Liver (tissue), 9 donors: ENCODE measurements around the gene CEND1. TPM values are rescaled to one million over a fixed set of nuclear protein-coding genes. Genes with fewer than 3 reads are reported as not detected.

Experiments used
- DNase-seq: peaks from one replicate; pipeline ENCODE4 v3.0.0-alpha.2; 2017; ENCODE audit warnings: low spot score
- H3K27ac ChIP-seq, 2 donors: one replicate each; pipeline ENCODE4 v1.7.0; 2013; ENCODE audit warnings: inconsistent platforms in 2 of 2, low read length in 2 of 2, control low read depth in 1 of 2, low read depth in 1 of 2, mild to moderate bottlenecking in 1 of 2
- H3K27me3 ChIP-seq, 4 donors: one replicate each; pipeline versions ENCODE4 v1.6.1 to v1.7.0; 2013; ENCODE audit warnings: low read length in 3 of 4, inconsistent platforms in 1 of 4, mild to moderate bottlenecking in 1 of 4, moderate library complexity in 1 of 4; ENCODE audit not compliant: control insufficient read depth in 4 of 4, insufficient read depth in 4 of 4
- H3K36me3 ChIP-seq, 4 donors: one replicate each; pipeline versions ENCODE4 v1.6.1 to v1.7.0; 2013; ENCODE audit warnings: low read length in 3 of 4, mild to moderate bottlenecking in 3 of 4, low read depth in 1 of 4, moderate library complexity in 1 of 4; ENCODE audit not compliant: control insufficient read depth in 4 of 4, insufficient read depth in 3 of 4
- H3K4me1 ChIP-seq, 4 donors: one replicate each; pipeline versions ENCODE4 v1.6.1 to v1.7.0; 2013; ENCODE audit warnings: low read length in 3 of 4, mild to moderate bottlenecking in 3 of 4, moderate library complexity in 1 of 4; ENCODE audit not compliant: control insufficient read depth in 4 of 4, insufficient read depth in 4 of 4
- H3K4me3 ChIP-seq, 3 donors: one replicate each; pipeline versions ENCODE4 v1.6.1 to v1.7.0; 2013; ENCODE audit warnings: low read length in 3 of 3, control low read depth in 1 of 3, low read depth in 1 of 3, mild to moderate bottlenecking in 1 of 3
- H3K9ac ChIP-seq, 2 donors: one replicate each; pipeline ENCODE4 v1.7.0; 2013; ENCODE audit warnings: low read length in 2 of 2, mild to moderate bottlenecking in 2 of 2, moderate library complexity in 2 of 2, control low read depth in 1 of 2, low read depth in 1 of 2
- H3K9me3 ChIP-seq, 4 donors: one replicate each; pipeline versions ENCODE4 v1.6.1 to v1.7.0; 2013; ENCODE audit warnings: low read length in 3 of 4; ENCODE audit not compliant: control insufficient read depth in 4 of 4
- ATF3 ChIP-seq: IDR thresholded peaks from 2 replicates; pipeline ENCODE4 v1.6.1; 2016; ENCODE audit warnings: antibody characterized with exemption
- CTCF ChIP-seq: fragments of 150-350 bp; IDR thresholded peaks from 2 replicates; pipeline ENCODE4 v1.5.1; 2017; ENCODE audit warnings: improper control_type of control experiment, low read depth, low read length; ENCODE audit not compliant: missing input control
- EGR1 ChIP-seq, 2 donors: IDR thresholded peaks; 2 replicates each; pipeline ENCODE4 v1.6.1; 2016 to 2018; ENCODE audit warnings: antibody characterized with exemption in 2 of 2, low read depth in 2 of 2
- FOXA1 ChIP-seq: IDR thresholded peaks from 2 replicates; pipeline ENCODE4 v1.6.1; 2016; ENCODE audit warnings: antibody characterized with exemption
- FOXA2 ChIP-seq: IDR thresholded peaks from 2 replicates; pipeline ENCODE4 v1.6.1; 2016; ENCODE audit warnings: antibody characterized with exemption
- GABPA ChIP-seq, 2 donors: IDR thresholded peaks in 1 of 2; conservative IDR thresholded peaks in 1 of 2; 2 replicates each; pipeline ENCODE4 v1.6.1; 2016; ENCODE audit warnings: antibody characterized with exemption in 2 of 2, mild to moderate bottlenecking in 1 of 2, moderate library complexity in 1 of 2
- HNF4A ChIP-seq, 2 donors: conservative IDR thresholded peaks; 2 replicates each; pipeline ENCODE4 v1.6.1; 2016; ENCODE audit warnings: antibody characterized with exemption in 2 of 2, mild to moderate bottlenecking in 2 of 2
- HNF4G ChIP-seq: IDR thresholded peaks from 2 replicates; pipeline ENCODE4 v1.6.1; 2016; ENCODE audit warnings: antibody characterized with exemption
- JUND ChIP-seq, 2 donors: IDR thresholded peaks; 2 replicates each; pipeline ENCODE4 v1.6.1; 2016; ENCODE audit warnings: antibody characterized with exemption in 2 of 2
- NR2F2 ChIP-seq: IDR thresholded peaks from 2 replicates; pipeline ENCODE4 v1.6.1; 2016; ENCODE audit warnings: antibody characterized with exemption
- RAD21 ChIP-seq, 2 donors: IDR thresholded peaks; 2 replicates each; pipeline ENCODE4 v1.6.1; 2016; ENCODE audit warnings: antibody characterized with exemption in 2 of 2, mild to moderate bottlenecking in 2 of 2
- RXRA ChIP-seq, 2 donors: IDR thresholded peaks; 2 replicates each; pipeline ENCODE4 v1.6.1; 2017 to 2018; ENCODE audit warnings: antibody characterized with exemption in 2 of 2, mild to moderate bottlenecking in 1 of 2
- SP1 ChIP-seq: IDR thresholded peaks from 2 replicates; pipeline ENCODE4 v1.6.1; 2018; ENCODE audit warnings: antibody characterized with exemption, mild to moderate bottlenecking
- TAF1 ChIP-seq: conservative IDR thresholded peaks from 2 replicates; pipeline ENCODE4 v1.6.1; 2016; ENCODE audit warnings: antibody characterized with exemption, mild to moderate bottlenecking
- YY1 ChIP-seq: IDR thresholded peaks from 2 replicates; pipeline ENCODE4 v1.6.1; 2016; ENCODE audit warnings: antibody characterized with exemption, mild to moderate bottlenecking
- ZBTB33 ChIP-seq: IDR thresholded peaks from 2 replicates; pipeline ENCODE4 v1.6.1; 2016; ENCODE audit warnings: antibody characterized with exemption
- WGBS: extraction: QIAGEN DNeasy Blood & Tissue Kit; methylation state at CpG from one replicate; pipeline ENCODE4 v1.1.7; 2013; 5-methylcytosine and 5-hydroxymethylcytosine counted together
- polyA plus RNA-seq, 2 donors: library from polyadenylated mRNA; stranded (reverse) in 1 of 2; unstranded in 1 of 2; fragments of 200-250 nt in 1 of 2; fragments of >200 nt in 1 of 2; fragmentation: Nextera tagmentation in 1 of 2; extraction: Ambion mirVana in 1 of 2; gene quantifications; one replicate each; pipeline versions ENCODE4 v1.2.1 to v1.2.3, GENCODE V29; 2013 to 2015
- total RNA-seq, 2 donors: library from RNA; depleted of rRNA; stranded (reverse); fragments of >200 nt; gene quantifications; one replicate each; pipeline ENCODE4 v1.2.3, GENCODE V29; 2014
- TF ChIP-seq, protein P1 (sequence below): IDR thresholded peaks from 2 replicates; pipeline ENCODE4 v1.6.1; 2016; ENCODE audit warnings: antibody characterized with exemption
- TF ChIP-seq, protein P2 (sequence below): IDR thresholded peaks from 2 replicates; pipeline ENCODE4 v1.6.1; 2016; ENCODE audit warnings: antibody characterized with exemption, mild to moderate bottlenecking
- donor health status: healthy.
- donor health status: healthy.
- donor health status: healthy.
- donor health status: healthy.
- donor health status: healthy.

The CEND1 gene
- total and polyA plus RNA-seq, 4 donors = not detected

- no peaks in the 10 kb centered on the region for H3K27me3 ChIP-seq
- no peak overlapping the region for H3K9ac ChIP-seq
- no peak for TF ChIP-seq NR2F2
- peak; percentile 53 for TF ChIP-seq SP1
- peaks cover 0 to 15% (median 3%) of the 10 kb centered on the region in 4 donors for H3K36me3 ChIP-seq
- 59% methylated on average over 22 of the region's 22 CpGs for WGBS
- no peaks in the 10 kb centered on the region for H3K9me3 ChIP-seq
- H3K27ac ChIP-seq = peak overlapping the region; percentile 40 to 57
- peaks cover 43 to 69% (median 55%) of the 10 kb centered on the region in 4 donors for H3K4me1 ChIP-seq
- peak overlapping the region in 2 of 3 donors; percentile 21 to 42 for H3K4me3 ChIP-seq
- no peak for DNase-seq
Measured at GRCh38 chr11:821512-822371, 31.9 kb upstream of the CEND1 start.

DNA sequence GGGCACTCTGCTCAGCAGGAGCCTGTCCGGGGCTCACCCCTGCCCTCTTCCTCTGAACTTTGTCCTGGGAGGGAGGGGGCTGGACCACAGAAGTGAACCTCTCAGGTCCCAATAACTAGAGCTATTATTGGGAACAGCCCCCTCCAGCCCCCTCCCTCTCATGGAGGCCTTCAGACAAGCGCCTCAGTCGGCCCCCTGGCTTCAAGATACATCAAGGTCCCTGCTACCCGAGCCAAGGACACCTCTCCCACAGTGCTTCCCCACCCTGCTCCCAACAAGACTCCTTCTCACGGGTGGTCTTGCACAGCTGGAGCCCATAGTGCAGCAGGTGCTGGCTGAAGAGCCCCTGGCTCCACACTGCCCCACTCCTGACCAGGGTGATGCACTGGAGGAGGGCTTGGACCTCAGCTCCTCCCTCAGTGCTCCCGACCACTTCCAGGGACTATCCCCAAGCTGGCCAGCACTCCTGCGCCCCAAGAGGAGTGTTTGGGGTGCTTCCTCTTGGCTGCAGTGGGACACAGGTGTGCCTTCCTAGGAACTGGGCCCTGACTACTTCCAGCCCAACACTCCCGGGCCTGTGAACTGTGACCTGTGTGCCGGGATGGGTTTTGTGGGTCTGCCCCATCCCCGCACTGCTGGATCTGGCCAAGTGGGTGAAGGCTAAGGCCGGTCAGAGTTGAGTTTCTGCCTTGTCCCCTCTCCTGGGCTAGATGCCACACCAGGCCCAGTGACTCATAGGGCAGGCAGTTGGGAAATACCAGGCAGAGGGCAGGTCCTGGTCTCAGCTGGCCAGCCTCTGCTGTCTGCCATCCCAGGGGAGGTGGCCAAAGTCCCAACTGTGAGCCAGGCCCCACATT, 31.0 kb upstream of the CEND1 start:
- Histone ChIP-seq H3K27me3 (no peaks in the 10 kb centered on the region), H3K27ac (peak overlapping the region; percentile 87 to 95), H3K9ac (peak overlapping the region; percentile 62 to 85), H3K36me3 (peaks cover 0 to 18% (median 3%) of the 10 kb centered on the region in 4 donors), H3K4me3 (peak overlapping the region; percentile 92 to 99 (median 98)), H3K4me1 (peaks cover 36 to 62% (median 50%) of the 10 kb centered on the region in 4 donors), H3K9me3 (no peaks in the 10 kb centered on the region)
- 19% methylated on average over 11 of the region's 11 CpGs for WGBS
- TF ChIP-seq HNF4A (conservative IDR thresholded peaks at IDR 0.05) = peak; percentile 91 to 96
- TF ChIP-seq GABPA (IDR thresholded peaks at IDR 0.05 in 1 of 2, conservative IDR thresholded peaks at IDR 0.05 in 1 of 2) = peak in 1 of 2 donors; percentile 66
- peak; percentile 16 to 83 for TF ChIP-seq EGR1 (IDR thresholded peaks at IDR 0.05; ENCODE audit: low read depth in 2 of 2)
- TF ChIP-seq RAD21 (IDR thresholded peaks at IDR 0.05) = peak; percentile 46 to 49
- TF ChIP-seq TAF1 = no peak
- peak; percentile 77 for TF ChIP-seq HNF4G
- TF ChIP-seq YY1 = peak; percentile 62
- TF ChIP-seq FOXA1 = peak; percentile 72
- TF ChIP-seq ATF3 = peak; percentile 99
- TF ChIP-seq ZBTB33 = no peak
- TF ChIP-seq CTCF = no peak
- TF ChIP-seq, protein P1, sequence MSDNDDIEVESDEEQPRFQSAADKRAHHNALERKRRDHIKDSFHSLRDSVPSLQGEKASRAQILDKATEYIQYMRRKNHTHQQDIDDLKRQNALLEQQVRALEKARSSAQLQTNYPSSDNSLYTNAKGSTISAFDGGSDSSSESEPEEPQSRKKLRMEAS = peak; percentile 86
- TF ChIP-seq RXRA (IDR thresholded peaks at IDR 0.05) = peak; percentile 98 to 100
- TF ChIP-seq NR2F2 = peak; percentile 79
- peak; percentile 100 for TF ChIP-seq JUND (IDR thresholded peaks at IDR 0.05)
- TF ChIP-seq, protein P2, sequence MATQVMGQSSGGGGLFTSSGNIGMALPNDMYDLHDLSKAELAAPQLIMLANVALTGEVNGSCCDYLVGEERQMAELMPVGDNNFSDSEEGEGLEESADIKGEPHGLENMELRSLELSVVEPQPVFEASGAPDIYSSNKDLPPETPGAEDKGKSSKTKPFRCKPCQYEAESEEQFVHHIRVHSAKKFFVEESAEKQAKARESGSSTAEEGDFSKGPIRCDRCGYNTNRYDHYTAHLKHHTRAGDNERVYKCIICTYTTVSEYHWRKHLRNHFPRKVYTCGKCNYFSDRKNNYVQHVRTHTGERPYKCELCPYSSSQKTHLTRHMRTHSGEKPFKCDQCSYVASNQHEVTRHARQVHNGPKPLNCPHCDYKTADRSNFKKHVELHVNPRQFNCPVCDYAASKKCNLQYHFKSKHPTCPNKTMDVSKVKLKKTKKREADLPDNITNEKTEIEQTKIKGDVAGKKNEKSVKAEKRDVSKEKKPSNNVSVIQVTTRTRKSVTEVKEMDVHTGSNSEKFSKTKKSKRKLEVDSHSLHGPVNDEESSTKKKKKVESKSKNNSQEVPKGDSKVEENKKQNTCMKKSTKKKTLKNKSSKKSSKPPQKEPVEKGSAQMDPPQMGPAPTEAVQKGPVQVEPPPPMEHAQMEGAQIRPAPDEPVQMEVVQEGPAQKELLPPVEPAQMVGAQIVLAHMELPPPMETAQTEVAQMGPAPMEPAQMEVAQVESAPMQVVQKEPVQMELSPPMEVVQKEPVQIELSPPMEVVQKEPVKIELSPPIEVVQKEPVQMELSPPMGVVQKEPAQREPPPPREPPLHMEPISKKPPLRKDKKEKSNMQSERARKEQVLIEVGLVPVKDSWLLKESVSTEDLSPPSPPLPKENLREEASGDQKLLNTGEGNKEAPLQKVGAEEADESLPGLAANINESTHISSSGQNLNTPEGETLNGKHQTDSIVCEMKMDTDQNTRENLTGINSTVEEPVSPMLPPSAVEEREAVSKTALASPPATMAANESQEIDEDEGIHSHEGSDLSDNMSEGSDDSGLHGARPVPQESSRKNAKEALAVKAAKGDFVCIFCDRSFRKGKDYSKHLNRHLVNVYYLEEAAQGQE = peak; percentile 79
- TF ChIP-seq SP1 = peak; percentile 99
- no peak for TF ChIP-seq FOXA2
- no peak for DNase-seq
